ENCODE measurements around the gene LOXL4. TPM values are rescaled to one million over a fixed set of nuclear protein-coding genes. Genes with fewer than 3 reads are reported as not detected.

The LOXL4 gene
- total RNA-seq, 4 donors from 2014 or later: 8.1 to 16.9 (median 15.1) TPM

- intact Hi-C loops (cut with DNase I; ENCODE audit: low total_unique reads): no loop called here
- no peaks in the 10 kb centered on the region for H3K27me3 ChIP-seq
- TF ChIP-seq, protein P1, sequence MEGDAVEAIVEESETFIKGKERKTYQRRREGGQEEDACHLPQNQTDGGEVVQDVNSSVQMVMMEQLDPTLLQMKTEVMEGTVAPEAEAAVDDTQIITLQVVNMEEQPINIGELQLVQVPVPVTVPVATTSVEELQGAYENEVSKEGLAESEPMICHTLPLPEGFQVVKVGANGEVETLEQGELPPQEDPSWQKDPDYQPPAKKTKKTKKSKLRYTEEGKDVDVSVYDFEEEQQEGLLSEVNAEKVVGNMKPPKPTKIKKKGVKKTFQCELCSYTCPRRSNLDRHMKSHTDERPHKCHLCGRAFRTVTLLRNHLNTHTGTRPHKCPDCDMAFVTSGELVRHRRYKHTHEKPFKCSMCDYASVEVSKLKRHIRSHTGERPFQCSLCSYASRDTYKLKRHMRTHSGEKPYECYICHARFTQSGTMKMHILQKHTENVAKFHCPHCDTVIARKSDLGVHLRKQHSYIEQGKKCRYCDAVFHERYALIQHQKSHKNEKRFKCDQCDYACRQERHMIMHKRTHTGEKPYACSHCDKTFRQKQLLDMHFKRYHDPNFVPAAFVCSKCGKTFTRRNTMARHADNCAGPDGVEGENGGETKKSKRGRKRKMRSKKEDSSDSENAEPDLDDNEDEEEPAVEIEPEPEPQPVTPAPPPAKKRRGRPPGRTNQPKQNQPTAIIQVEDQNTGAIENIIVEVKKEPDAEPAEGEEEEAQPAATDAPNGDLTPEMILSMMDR (IDR thresholded peaks at IDR 0.05): no peak
- no peak for TF ChIP-seq POLR2A (IDR thresholded peaks at IDR 0.05)
- no peaks in the 10 kb centered on the region for H3K9me3 ChIP-seq
- no peaks in the 10 kb centered on the region for H3K4me1 ChIP-seq
- H3K4me3 ChIP-seq: no peak overlapping the region
- H3K36me3 ChIP-seq: no peaks in the 10 kb centered on the region
- no peak for DNase-seq
- no peak overlapping the region for H3K27ac ChIP-seq
Observed at GRCh38 chr10:98286419-98286818, 18.4 kb upstream of the LOXL4 start.

GRCh38 chr10:98285416-98285815, 17.4 kb upstream of the LOXL4 start:
- Histone ChIP-seq H3K27me3 (no peaks in the 10 kb centered on the region), H3K27ac (no peak overlapping the region), H3K9me3 (no peaks in the 10 kb centered on the region), H3K36me3 (no peaks in the 10 kb centered on the region), H3K4me3 (no peak overlapping the region), H3K4me1 (no peaks in the 10 kb centered on the region)
- intact Hi-C loops (cut with DNase I; ENCODE audit: low total_unique reads): no loop called here
- DNase-seq: no peak
- TF ChIP-seq POLR2A (IDR thresholded peaks at IDR 0.05): no peak
- TF ChIP-seq, protein P1 (IDR thresholded peaks at IDR 0.05): no peak

DNA sequence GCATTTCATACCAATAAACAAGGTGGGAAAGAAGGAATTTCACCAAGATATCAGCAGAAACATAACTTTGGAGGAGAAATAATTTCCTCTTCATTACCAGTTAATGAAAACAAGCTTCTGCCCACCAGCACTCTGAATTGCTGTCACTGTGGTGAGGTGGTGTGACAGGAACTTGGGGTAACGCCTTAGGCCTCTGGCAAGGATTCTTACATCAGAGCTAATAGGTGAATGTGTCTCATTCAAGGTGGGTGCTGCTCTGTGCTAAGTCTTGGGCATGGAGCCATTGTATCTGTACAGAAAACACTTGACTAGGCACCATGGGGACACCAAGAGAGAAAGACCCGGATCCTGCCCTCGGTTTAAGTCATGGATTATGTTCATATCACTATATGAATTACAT, 8.3 kb upstream of the LOXL4 start:
- no peaks in the 10 kb centered on the region for H3K36me3 ChIP-seq
- no peaks in the 10 kb centered on the region for H3K4me1 ChIP-seq
- intact Hi-C loops (cut with DNase I; ENCODE audit: low total_unique reads): no loop called here
- H3K27ac ChIP-seq: no peak overlapping the region
- no peak overlapping the region for H3K4me3 ChIP-seq
- no peaks in the 10 kb centered on the region for H3K9me3 ChIP-seq
- no peak for DNase-seq
- H3K27me3 ChIP-seq: no peaks in the 10 kb centered on the region
- no peak for TF ChIP-seq POLR2A (IDR thresholded peaks at IDR 0.05)
- TF ChIP-seq, protein P1 (IDR thresholded peaks at IDR 0.05): no peak

DNA sequence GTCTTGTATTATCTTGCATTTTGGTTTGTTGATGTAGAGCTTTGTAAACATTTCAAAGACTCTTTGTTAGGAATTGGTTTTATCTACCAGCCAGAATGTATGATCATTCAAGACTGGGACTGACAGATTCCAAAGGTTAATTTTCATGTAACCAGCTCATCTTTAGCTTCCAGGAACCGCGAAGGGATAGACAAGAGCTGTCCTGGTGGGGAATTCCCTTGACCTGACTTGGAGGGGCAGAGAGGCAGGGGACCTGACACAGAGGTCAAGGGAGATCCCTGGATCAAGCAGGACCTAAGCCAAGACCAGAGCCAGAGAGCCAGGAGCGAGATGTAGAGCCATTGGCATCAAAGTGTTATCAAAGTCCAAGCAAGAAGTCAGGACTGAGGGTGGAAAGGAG, 6.6 kb upstream of the LOXL4 start:
- H3K36me3 ChIP-seq: no peaks in the 10 kb centered on the region
- no peak for DNase-seq
- no peaks in the 10 kb centered on the region for H3K9me3 ChIP-seq
- H3K27me3 ChIP-seq: no peaks in the 10 kb centered on the region
- H3K4me1 ChIP-seq: peaks cover 0 to 8% of the 10 kb centered on the region in 2 donors
- TF ChIP-seq POLR2A (IDR thresholded peaks at IDR 0.05): no peak
- TF ChIP-seq, protein P1 (IDR thresholded peaks at IDR 0.05): no peak
- no peak overlapping the region for H3K4me3 ChIP-seq
- intact Hi-C loops (cut with DNase I; ENCODE audit: low total_unique reads): no loop called here
- no peak overlapping the region for H3K27ac ChIP-seq

GRCh38 chr10:98273057-98273850, 5.3 kb upstream of the LOXL4 start:
- no peak overlapping the region for H3K4me3 ChIP-seq
- no peak overlapping the region for H3K27ac ChIP-seq
- peak in 1 of 2 donors; percentile 2 for DNase-seq
- no peaks in the 10 kb centered on the region for H3K9me3 ChIP-seq
- H3K27me3 ChIP-seq: no peaks in the 10 kb centered on the region
- intact Hi-C loops (cut with DNase I; ENCODE audit: low total_unique reads): no loop called here
- H3K4me1 ChIP-seq: peaks cover 0 to 20% of the 10 kb centered on the region in 2 donors
- TF ChIP-seq, protein P1 (IDR thresholded peaks at IDR 0.05): no peak
- TF ChIP-seq POLR2A (IDR thresholded peaks at IDR 0.05): no peak
- H3K36me3 ChIP-seq: no peaks in the 10 kb centered on the region

All from uterus (tissue), 4 donors.